ENCODE results near the gene USP2. TPM values are rescaled to one million over a fixed set of nuclear protein-coding genes. Genes with fewer than 3 reads are reported as not detected.

Gene USP2
- total RNA-seq, 2 experiments from 2014 or later, result 0.61 to 0.96 TPM

DNA sequence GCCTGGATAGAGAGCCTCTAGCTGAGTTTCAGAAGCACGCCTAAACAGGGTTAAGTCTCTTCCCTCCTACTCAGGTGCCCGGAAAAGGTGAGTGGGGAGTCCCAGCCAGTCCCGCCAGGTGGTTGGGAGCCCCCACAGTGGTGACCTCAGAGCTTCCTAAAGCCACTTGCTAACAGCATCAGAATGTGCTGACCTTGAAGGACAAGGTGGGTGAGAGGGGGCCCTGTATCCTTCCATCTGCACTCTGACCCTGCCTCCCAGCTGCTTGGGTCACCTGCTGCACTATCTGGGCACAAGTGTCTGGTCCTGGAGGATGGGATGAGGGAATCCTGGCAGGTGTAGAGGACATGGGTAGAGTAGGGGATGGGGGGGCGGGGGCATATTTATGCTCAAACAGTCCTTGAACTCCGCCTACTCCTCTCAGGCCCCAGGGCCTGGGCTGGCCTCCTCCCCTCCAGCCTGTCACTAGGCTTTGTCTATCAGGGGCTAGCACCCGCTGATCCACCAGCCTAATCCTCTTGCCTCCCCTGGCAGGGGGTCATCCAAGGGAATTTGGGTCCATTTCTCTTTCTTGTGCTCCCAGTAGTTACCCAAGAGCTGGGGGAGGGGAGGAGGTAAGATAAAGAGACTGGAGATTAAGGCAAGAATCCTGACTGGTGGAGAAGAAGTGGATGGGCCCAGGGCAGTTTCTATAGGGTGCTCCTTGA, 3.4 kb downstream of the USP2 start:
- CTCF ChIA-PET, result interaction anchor here (1.4 to 15.0 kb wide), 3 partner anchors 19 to 97 kb away, joined by 3 to 241 read pairs (median 28); no protein-coding TSS in a partner anchor
- Mint-ChIP-seq H3K36me3 (ENCODE audit: low read depth) (no peaks in the 10 kb centered on the region), H3K27me3 (no peaks in the 10 kb centered on the region), H3K27ac (no peak overlapping the region), H3K4me1 (ENCODE audit: low read depth) (peaks cover 14% of the 10 kb centered on the region), H3K4me3 (no peak overlapping the region), H3K9me3 (no peaks in the 10 kb centered on the region)
- ATAC-seq (no peak), DNase-seq (no peak)
- intact Hi-C loops (cut with micrococcal nuclease), result no loop called here
- POLR2A ChIA-PET, result no interaction called here
- TF ChIP-seq, protein P1, sequence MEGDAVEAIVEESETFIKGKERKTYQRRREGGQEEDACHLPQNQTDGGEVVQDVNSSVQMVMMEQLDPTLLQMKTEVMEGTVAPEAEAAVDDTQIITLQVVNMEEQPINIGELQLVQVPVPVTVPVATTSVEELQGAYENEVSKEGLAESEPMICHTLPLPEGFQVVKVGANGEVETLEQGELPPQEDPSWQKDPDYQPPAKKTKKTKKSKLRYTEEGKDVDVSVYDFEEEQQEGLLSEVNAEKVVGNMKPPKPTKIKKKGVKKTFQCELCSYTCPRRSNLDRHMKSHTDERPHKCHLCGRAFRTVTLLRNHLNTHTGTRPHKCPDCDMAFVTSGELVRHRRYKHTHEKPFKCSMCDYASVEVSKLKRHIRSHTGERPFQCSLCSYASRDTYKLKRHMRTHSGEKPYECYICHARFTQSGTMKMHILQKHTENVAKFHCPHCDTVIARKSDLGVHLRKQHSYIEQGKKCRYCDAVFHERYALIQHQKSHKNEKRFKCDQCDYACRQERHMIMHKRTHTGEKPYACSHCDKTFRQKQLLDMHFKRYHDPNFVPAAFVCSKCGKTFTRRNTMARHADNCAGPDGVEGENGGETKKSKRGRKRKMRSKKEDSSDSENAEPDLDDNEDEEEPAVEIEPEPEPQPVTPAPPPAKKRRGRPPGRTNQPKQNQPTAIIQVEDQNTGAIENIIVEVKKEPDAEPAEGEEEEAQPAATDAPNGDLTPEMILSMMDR (IDR thresholded peaks at IDR 0.05), result no peak

DNA sequence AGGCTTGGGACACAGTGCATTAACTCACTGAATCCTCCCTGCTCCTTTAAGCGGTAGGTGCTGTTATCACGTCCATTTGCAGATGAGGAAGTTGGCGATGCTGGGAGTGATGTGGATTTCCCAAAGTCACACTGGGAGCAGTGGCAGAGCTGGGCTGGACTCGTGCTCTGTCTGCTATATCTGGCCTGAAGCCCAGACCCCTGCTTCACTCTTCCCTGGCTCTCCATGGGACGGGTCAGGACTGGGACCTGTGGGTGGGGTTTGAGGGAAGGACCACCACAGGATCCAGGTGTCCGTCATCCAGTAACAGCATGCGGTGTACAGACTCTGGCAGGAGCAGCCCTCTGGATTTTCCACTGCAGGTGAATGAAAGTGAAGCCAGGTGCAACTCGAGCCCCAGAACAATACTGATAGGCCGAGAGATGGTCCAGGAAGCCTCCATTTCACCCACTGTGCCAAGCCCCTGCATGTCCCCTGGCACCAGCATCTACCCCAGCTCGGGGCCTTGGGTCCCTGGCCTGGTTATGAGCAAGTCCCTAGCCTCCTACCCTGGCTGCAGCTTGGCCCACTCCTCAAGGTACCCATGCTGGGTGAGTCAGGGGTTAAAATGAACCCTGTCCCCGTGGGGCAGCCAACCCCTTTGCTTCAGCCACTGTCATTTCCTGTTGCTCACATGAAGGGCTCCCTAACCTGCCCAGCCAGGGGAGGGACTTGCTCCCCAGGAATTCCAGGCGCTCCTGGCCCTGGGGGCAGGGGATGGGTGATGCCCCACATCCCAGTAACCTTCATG, 4.2 kb downstream of the USP2 start:
- DNase-seq (no peak), ATAC-seq (no peak)
- intact Hi-C loops (cut with micrococcal nuclease), result no loop called here
- ChIA-PET CTCF (interaction anchor here (1.4 to 15.0 kb wide), 2 partner anchors 18 to 97 kb away, joined by 3 to 241 read pairs; no protein-coding TSS in a partner anchor), POLR2A (no interaction called here)
- H3K27ac Mint-ChIP-seq, result no peak overlapping the region
- H3K27me3 Mint-ChIP-seq, result no peaks in the 10 kb centered on the region
- H3K9me3 Mint-ChIP-seq, result no peaks in the 10 kb centered on the region
- H3K36me3 Mint-ChIP-seq (ENCODE audit: low read depth), result no peaks in the 10 kb centered on the region
- TF ChIP-seq, protein P1 (IDR thresholded peaks at IDR 0.05), result no peak
- peaks cover 14% of the 10 kb centered on the region for H3K4me1 Mint-ChIP-seq (ENCODE audit: low read depth)
- H3K4me3 Mint-ChIP-seq, result no peak overlapping the region

DNA sequence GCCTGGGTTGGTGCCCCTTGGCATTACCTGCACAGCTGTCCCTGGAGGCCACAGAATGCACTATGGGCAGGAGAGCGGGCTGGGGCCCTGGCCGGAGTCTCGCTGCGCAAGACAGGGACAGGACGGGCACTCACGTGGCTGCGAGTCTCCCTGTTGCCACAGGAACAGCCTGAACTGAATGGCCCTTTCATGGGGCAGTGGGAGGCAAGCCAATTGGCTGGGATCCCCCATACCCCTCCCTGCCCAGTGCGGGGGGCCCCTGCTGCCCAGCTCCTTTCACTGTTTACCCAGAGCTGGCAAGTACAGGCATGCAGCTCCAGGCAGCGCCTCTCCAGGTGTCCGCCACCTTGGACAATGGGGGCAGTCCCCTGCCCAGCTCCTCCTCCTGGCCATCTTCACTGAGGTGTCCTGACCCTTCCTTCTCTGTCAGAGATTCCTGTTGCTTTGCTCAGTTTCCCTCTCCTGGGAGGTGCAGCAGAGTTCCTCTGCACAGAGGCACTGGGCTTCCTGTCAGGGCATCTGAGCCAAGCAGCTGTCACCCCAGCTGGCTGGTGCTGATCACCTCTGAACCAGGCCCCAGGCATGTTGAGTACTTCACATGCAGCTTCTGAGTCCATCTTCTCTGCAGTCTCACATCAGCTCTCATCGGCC, 5.2 kb downstream of the USP2 start:
- H3K27me3 Mint-ChIP-seq, result no peaks in the 10 kb centered on the region
- ATAC-seq (no peak), DNase-seq (no peak)
- H3K4me3 Mint-ChIP-seq, result no peak overlapping the region
- POLR2A ChIA-PET, result interaction anchor here (1.5 kb wide), 1 partner anchor 20 kb away, joined by 5 read pairs; no protein-coding TSS in a partner anchor
- peaks cover 11% of the 10 kb centered on the region for H3K4me1 Mint-ChIP-seq (ENCODE audit: low read depth)
- intact Hi-C loops (cut with micrococcal nuclease), result no loop called here
- no peak overlapping the region for H3K27ac Mint-ChIP-seq
- CTCF ChIA-PET, result interaction anchor here (0.8 to 15.0 kb wide), 7 partner anchors 17 to 104 kb away, joined by 3 to 241 read pairs (median 4); no protein-coding TSS in a partner anchor
- no peaks in the 10 kb centered on the region for H3K9me3 Mint-ChIP-seq
- H3K36me3 Mint-ChIP-seq (ENCODE audit: low read depth), result no peaks in the 10 kb centered on the region
- TF ChIP-seq, protein P1 (IDR thresholded peaks at IDR 0.05), result no peak

DNA sequence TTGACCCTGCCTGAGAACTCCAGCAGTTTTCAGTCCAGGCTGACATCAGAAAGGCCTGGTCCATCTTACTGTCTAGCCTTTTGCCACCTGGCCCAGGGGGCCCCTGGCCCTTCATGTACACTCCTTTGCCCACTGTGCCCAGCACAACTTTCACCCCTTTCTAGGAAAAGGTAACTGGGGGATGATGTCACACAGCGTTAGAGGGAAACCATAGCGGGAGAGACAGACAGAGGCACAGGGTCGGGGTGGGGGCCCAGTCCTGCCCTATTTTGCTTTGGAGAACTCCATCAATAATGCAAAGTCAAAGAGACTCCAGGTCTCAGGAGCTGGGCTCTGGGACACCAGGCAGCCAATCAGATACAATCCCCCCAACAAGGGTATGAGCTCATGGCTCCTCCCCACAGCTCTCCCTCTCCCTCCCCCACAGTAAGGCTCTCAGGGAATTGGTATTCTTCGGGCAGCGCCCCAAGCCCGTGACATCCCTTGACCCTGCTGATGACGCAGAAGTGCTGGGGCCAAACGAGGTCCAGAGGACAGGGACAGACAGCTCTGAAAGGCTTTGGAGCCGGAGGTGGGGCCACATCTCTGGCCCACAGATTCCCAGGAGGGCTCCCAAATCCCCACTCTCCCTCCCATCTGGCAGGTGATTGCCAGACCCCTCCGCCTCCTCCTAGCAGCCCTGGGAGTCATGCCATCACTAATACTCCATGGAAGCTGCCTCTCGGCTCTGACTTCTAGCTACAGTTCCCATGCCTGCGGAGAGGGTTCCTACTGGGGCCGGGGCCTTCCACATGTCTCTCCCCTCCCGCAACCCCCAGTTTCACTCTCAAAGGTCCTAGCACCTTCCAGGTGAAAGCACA, 5.9 kb downstream of the USP2 start:
- ATAC-seq, result no peak
- H3K27me3 Mint-ChIP-seq, result no peaks in the 10 kb centered on the region
- H3K4me1 Mint-ChIP-seq (ENCODE audit: low read depth), result peaks cover 7% of the 10 kb centered on the region
- no peaks in the 10 kb centered on the region for H3K36me3 Mint-ChIP-seq (ENCODE audit: low read depth)
- ChIA-PET CTCF (interaction anchor here (0.8 to 15.0 kb wide), 9 partner anchors 17 to 105 kb away, joined by 3 to 241 read pairs (median 4); no protein-coding TSS in a partner anchor), POLR2A (interaction anchor here (1.1 to 1.5 kb wide), 2 partner anchors 19 to 99 kb away, joined by 4 to 5 read pairs; no protein-coding TSS in a partner anchor)
- intact Hi-C loops (cut with micrococcal nuclease), result no loop called here
- H3K27ac Mint-ChIP-seq, result no peak overlapping the region
- no peak for DNase-seq
- H3K4me3 Mint-ChIP-seq, result no peak overlapping the region
- no peaks in the 10 kb centered on the region for H3K9me3 Mint-ChIP-seq
- TF ChIP-seq, protein P1 (IDR thresholded peaks at IDR 0.05), result no peak
